Measurements from ENCODE around the gene JTB. TPM values are rescaled to one million over a fixed set of nuclear protein-coding genes. Genes with fewer than 3 reads are reported as not detected.

JTB gene
- total RNA-seq, 2 donors from 2014 or later = 184 to 266 TPM

DNA sequence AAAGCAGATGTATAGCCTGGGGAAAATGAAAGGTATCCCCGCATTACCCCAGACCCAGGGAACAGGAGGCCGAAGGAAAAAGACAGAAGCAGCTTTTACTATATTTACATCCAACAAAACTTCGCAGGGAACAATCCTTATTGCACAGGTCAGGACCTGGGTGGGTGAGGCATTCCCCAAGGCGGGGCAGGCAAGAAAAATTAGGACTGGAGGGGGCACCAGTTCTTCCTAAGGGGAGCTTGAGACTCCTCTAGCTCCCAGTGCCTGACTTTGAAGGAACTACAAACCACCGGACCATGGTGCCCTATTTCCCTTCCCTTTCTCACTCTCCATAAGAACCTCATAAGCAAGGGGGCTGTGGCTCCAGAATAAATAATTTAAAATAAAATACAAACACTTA, 48.0 kb downstream of the JTB start:
- no peak for DNase-seq (ENCODE audit: low spot score)
- Histone ChIP-seq H3K36me3 (peaks cover 27% of the 10 kb centered on the region), H3K27me3 (replicated peaks; ENCODE audit: insufficient read depth) (no peaks in the 10 kb centered on the region), H3K9me3 (no peaks in the 10 kb centered on the region), H3K27ac (no peak overlapping the region), H3K4me1 (ENCODE audit: control insufficient read depth in 1 of 2, low read depth in 2 of 2) (no peaks in the 10 kb centered on the region), H3K4me3 (no peak overlapping the region)
- no peak for TF ChIP-seq CTCF (IDR thresholded peaks at IDR 0.05)
- no peak for ATAC-seq (ENCODE audit: insufficient number of reproducible peaks, low FRiP score, low read depth)

DNA sequence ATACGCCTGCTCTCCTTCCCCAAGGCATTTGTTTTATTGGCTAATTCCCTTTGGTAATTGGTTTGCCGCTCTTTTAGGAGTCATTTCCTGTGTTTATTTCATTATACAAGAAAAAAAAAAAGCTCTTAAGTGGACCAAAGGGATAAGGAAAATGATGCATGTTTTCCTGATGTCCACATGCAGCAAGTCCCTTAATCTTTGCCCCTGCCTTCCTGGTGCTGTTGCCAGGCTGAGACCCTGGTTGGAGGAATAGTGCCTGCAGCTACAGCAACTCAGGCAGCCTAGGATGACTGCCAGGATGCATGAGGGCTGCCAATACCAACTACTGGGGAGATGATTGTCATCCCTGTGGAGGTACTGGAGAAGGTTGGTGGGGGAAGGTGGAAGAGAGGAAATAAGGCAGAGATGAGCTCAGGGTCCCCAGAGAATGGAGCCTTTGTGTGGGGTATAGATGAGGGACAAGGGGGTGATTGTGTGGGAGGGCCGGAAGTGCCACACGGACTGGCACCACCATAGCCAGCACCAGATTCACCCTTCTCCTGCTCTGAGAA, 48.6 kb downstream of the JTB start:
- Histone ChIP-seq H3K4me3 (no peak overlapping the region), H3K27ac (no peak overlapping the region), H3K9me3 (no peaks in the 10 kb centered on the region), H3K4me1 (ENCODE audit: control insufficient read depth in 1 of 2, low read depth in 2 of 2) (peaks cover 4% of the 10 kb centered on the region in 2 donors), H3K27me3 (replicated peaks; ENCODE audit: insufficient read depth) (no peaks in the 10 kb centered on the region), H3K36me3 (peaks cover 24% of the 10 kb centered on the region)
- DNase-seq (ENCODE audit: low spot score) = no peak
- no peak for TF ChIP-seq CTCF (IDR thresholded peaks at IDR 0.05)
- no peak for ATAC-seq (ENCODE audit: insufficient number of reproducible peaks, low FRiP score, low read depth)

- DNase-seq (ENCODE audit: low spot score) (no peak), ATAC-seq (ENCODE audit: insufficient number of reproducible peaks, low FRiP score, low read depth) (no peak)
- Histone ChIP-seq H3K4me1 (ENCODE audit: control insufficient read depth in 1 of 2, low read depth in 2 of 2) (peaks cover 5 to 8% of the 10 kb centered on the region in 2 donors), H3K27ac (no peak overlapping the region), H3K9me3 (no peaks in the 10 kb centered on the region), H3K4me3 (no peak overlapping the region), H3K27me3 (replicated peaks; ENCODE audit: insufficient read depth) (no peaks in the 10 kb centered on the region), H3K36me3 (peaks cover 21% of the 10 kb centered on the region)
- TF ChIP-seq CTCF (IDR thresholded peaks at IDR 0.05) = no peak
These were observed 49.2 kb downstream of the JTB start for GRCh38 chr1:153928245-153928644.

- Histone ChIP-seq H3K9me3 (no peaks in the 10 kb centered on the region), H3K4me1 (ENCODE audit: control insufficient read depth in 1 of 2, low read depth in 2 of 2) (peaks cover 8 to 12% of the 10 kb centered on the region in 2 donors), H3K27ac (no peak overlapping the region), H3K36me3 (peaks cover 9% of the 10 kb centered on the region), H3K4me3 (no peak overlapping the region), H3K27me3 (replicated peaks; ENCODE audit: insufficient read depth) (no peaks in the 10 kb centered on the region)
- TF ChIP-seq CTCF (IDR thresholded peaks at IDR 0.05) = no peak
- ATAC-seq (ENCODE audit: insufficient number of reproducible peaks, low FRiP score, low read depth) = no peak
- no peak for DNase-seq (ENCODE audit: low spot score)
These were observed 51.1 kb downstream of the JTB start for GRCh38 chr1:153926405-153926804.

Other genes with a start within 250 kb of the JTB start
- gene INTS3, start 249.6 kb downstream of the JTB start, total RNA-seq = 10 to 100 TPM; 63.8 to 68.8 TPM
- 100 to 1,000 TPM in 1 of 2 donors, 10 to 100 TPM in 1; 71.7 to 116 TPM for gene SLC27A3, start 202.3 kb downstream of the JTB start, total RNA-seq
- 10 to 100 TPM; 22.7 to 31.5 TPM for gene GATAD2B, start 54.7 kb downstream of the JTB start, total RNA-seq
- gene DENND4B, start 31.0 kb downstream of the JTB start, total RNA-seq = 10 to 100 TPM; 59.0 to 82.7 TPM
- 10 to 100 TPM; 22.6 to 92.7 TPM for gene CRTC2, start 19.1 kb downstream of the JTB start, total RNA-seq
- gene SLC39A1, start 14.1 kb downstream of the JTB start, total RNA-seq = 100 to 1,000 TPM; 102 to 136 TPM
- 10 to 100 TPM in 1 of 2 donors, 1 to 10 TPM in 1; 3.2 to 11.1 TPM for gene CREB3L4, start 9.8 kb downstream of the JTB start, total RNA-seq
- gene RAB13, start 8.7 kb upstream of the JTB start, total RNA-seq = 10 to 100 TPM; 36.0 to 48.3 TPM
- gene RPS27, start 13.1 kb upstream of the JTB start, total RNA-seq = 1,000 to 10,000 TPM; 1,129 to 1,416 TPM
- gene NUP210L, start 177.4 kb upstream of the JTB start, total RNA-seq = under 1 TPM; 0.14 to 0.41 TPM
- gene TPM3, start 214.4 kb upstream of the JTB start, total RNA-seq = 100 to 1,000 TPM; 146 to 331 TPM
- not detected for gene CFAP141, start 228.7 kb upstream of the JTB start, total RNA-seq
- 100 to 1,000 TPM in 1 of 2 donors, 10 to 100 TPM in 1; 92.1 to 119 TPM for gene UBAP2L, start 243.3 kb upstream of the JTB start, total RNA-seq